HepG2 (cell line): ENCODE results near the gene SLC43A1. TPM values are rescaled to one million over a fixed set of nuclear protein-coding genes. Genes with fewer than 3 reads are reported as not detected.

Source experiments
- ADNP ChIP-seq: sonication (generic); formaldehyde crosslinking; IDR thresholded peaks from 2 replicates; pipeline ENCODE4 v1.4.0; 2020; ENCODE audit warnings: missing genetic modification reagents
- ASH2L ChIP-seq: fragments of 300-600, 200-600 bp; sonication (generic); IDR thresholded peaks from 2 replicates; pipeline ENCODE4 v1.7.0; 2017; ENCODE audit warnings: low read depth, mild to moderate bottlenecking, moderate library complexity, mixed read lengths, low read length; ENCODE audit not compliant: insufficient read length
- ATF1 ChIP-seq: IDR thresholded peaks from 2 replicates; pipeline ENCODE4 v1.6.1; 2016; ENCODE audit warnings: mild to moderate bottlenecking, control low read depth
- ETV5 ChIP-seq: IDR thresholded peaks from 2 replicates; pipeline ENCODE4 v1.6.1; 2018; ENCODE audit warnings: missing biosample characterization, missing genetic modification reagents, inconsistent platforms, borderline replicate concordance
- GATAD1 ChIP-seq: IDR thresholded peaks from 2 replicates; pipeline ENCODE4 v1.6.1; 2016; ENCODE audit warnings: missing genetic modification reagents, missing compliant biosample characterization
- GMEB2 ChIP-seq: IDR thresholded peaks from 2 replicates; pipeline ENCODE4 v1.6.1; 2016; ENCODE audit warnings: missing biosample characterization, missing genetic modification reagents, low read depth
- MAX ChIP-seq: IDR thresholded peaks from 2 replicates; pipeline ENCODE4 v1.6.1; 2012; ENCODE audit warnings: inconsistent platforms
- NBN ChIP-seq: fragments of 450-650 bp; conservative IDR thresholded peaks from 2 replicates; pipeline ENCODE4 v1.6.1; 2017
- RAD51 ChIP-seq: fragments of 450-650 bp; IDR thresholded peaks from 2 replicates; pipeline ENCODE4 v1.6.1; 2016; ENCODE audit warnings: borderline replicate concordance
- RARG ChIP-seq: sonication (generic); formaldehyde crosslinking; IDR thresholded peaks from 2 replicates; pipeline ENCODE4 v1.4.0; 2020; ENCODE audit warnings: low read depth, mild to moderate bottlenecking, missing genetic modification reagents
- SAP130 ChIP-seq: IDR thresholded peaks from 2 replicates; pipeline ENCODE4 v1.6.1; 2016; ENCODE audit warnings: low read depth
- SMAD3 ChIP-seq: sonication (generic); formaldehyde crosslinking; IDR thresholded peaks from 2 replicates; pipeline ENCODE4 v1.4.0; 2020; ENCODE audit warnings: missing genetic modification reagents
- SMARCE1 ChIP-seq: fragments of 450-650 bp; IDR thresholded peaks from 2 replicates; pipeline ENCODE4 v1.6.1; 2017; ENCODE audit warnings: borderline replicate concordance
- TOE1 ChIP-seq: sonication (generic); formaldehyde crosslinking; IDR thresholded peaks from 2 replicates; pipeline ENCODE4 v1.4.0; 2020; ENCODE audit warnings: mild to moderate bottlenecking, missing genetic modification reagents
- U2AF2 ChIP-seq: fragments of 200-400 bp; formaldehyde crosslinking; IDR thresholded peaks from 2 replicates; pipeline ENCODE4 v1.6.1; 2017; ENCODE audit warnings: low read depth, mild to moderate bottlenecking, low read length
- ZFP36L1 ChIP-seq: sonication (generic); formaldehyde crosslinking; IDR thresholded peaks from 2 replicates; pipeline ENCODE4 v1.8.0; 2022; ENCODE audit warnings: mild to moderate bottlenecking, missing genetic modification reagents, moderate library complexity
- ZNF138 ChIP-seq: sonication (generic); formaldehyde crosslinking; IDR thresholded peaks from 2 replicates; pipeline ENCODE4 v1.5.0; 2020; ENCODE audit warnings: mild to moderate bottlenecking, low read depth, missing genetic modification reagents
- ZNF333 ChIP-seq: sonication (generic); formaldehyde crosslinking; IDR thresholded peaks from 2 replicates; pipeline ENCODE4 v1.4.0; 2020; ENCODE audit warnings: mild to moderate bottlenecking, missing genetic modification reagents, borderline replicate concordance
- ZNF572 ChIP-seq: sonication (generic); formaldehyde crosslinking; IDR thresholded peaks from 2 replicates; pipeline ENCODE4 v1.5.1; 2020; ENCODE audit warnings: mild to moderate bottlenecking, missing genetic modification reagents
- ZNF607 ChIP-seq: sonication (generic); formaldehyde crosslinking; IDR thresholded peaks from 2 replicates; pipeline ENCODE4 v1.5.1; 2020; ENCODE audit warnings: missing genetic modification reagents, mild to moderate bottlenecking, borderline replicate concordance
- ZNF674 ChIP-seq: sonication (generic); formaldehyde crosslinking; IDR thresholded peaks from 2 replicates; pipeline ENCODE4 v1.5.0; 2020; ENCODE audit warnings: low read depth, mild to moderate bottlenecking, missing genetic modification reagents
- ZNF768 ChIP-seq: sonication (generic); formaldehyde crosslinking; IDR thresholded peaks from 2 replicates; pipeline ENCODE4 v1.4.0; 2020; ENCODE audit warnings: missing genetic modification reagents
- polyA plus RNA-seq, 8 experiments: library from polyadenylated mRNA; depleted of rRNA in 3 of 8; stranded (reverse) in 7 of 8; unstranded in 1 of 8; fragments of >200 nt; fragmentation: Illumina TruSeq in 4 of 8; extraction: Trizol in 4 of 8; gene quantifications; 2 replicates each; pipeline versions ENCODE4 v1.2.1 to v1.2.3, GENCODE V29; 2011 to 2016; ENCODE audit warnings: low read depth in 4 of 8, missing spikeins in 1 of 8, mixed read lengths in 1 of 8; ENCODE audit not compliant: insufficient read depth in 1 of 8
- total RNA-seq, 5 experiments: library from RNA; depleted of rRNA; stranded (reverse); fragments of >200 nt; fragmentation: Illumina TruSeq; extraction: Trizol; gene quantifications; 2 replicates each; pipeline ENCODE4 v1.2.3, GENCODE V29; 2016; ENCODE audit warnings: low read depth in 1 of 5
- TF ChIP-seq, protein P1 (sequence below): conservative IDR thresholded peaks from 2 replicates; pipeline ENCODE4 v1.6.1; 2018; ENCODE audit warnings: missing genetic modification reagents
- TF ChIP-seq, protein P2 (sequence below): sonication (generic); formaldehyde crosslinking; IDR thresholded peaks from 2 replicates; pipeline ENCODE4 v1.8.1; 2022; ENCODE audit warnings: mild to moderate bottlenecking, missing genetic modification reagents
- TF ChIP-seq, protein P3 (sequence below): sonication (generic); formaldehyde crosslinking; IDR thresholded peaks from 2 replicates; pipeline ENCODE4 v1.8.1; 2023; ENCODE audit warnings: mild to moderate bottlenecking, inconsistent platforms, moderate library complexity, missing genetic modification reagents, borderline replicate concordance

Gene SLC43A1
- total and polyA plus RNA-seq, 2 of the 13 experiments (the other 11 are each of a cell fraction or from before 2014, with no cell fraction given) = 72.3 to 87.6 TPM

- no peak for TF ChIP-seq RARG (CRISPR knock-in tag)
- no peak for TF ChIP-seq ZNF607
- TF ChIP-seq ZNF333 (CRISPR knock-in tag) = no peak
- peak; percentile 62; the same call in 1 of the 2 replicates for TF ChIP-seq ETV5 (CRISPR knock-in tag)
- TF ChIP-seq ZNF674 (CRISPR knock-in tag) = no peak
- TF ChIP-seq GATAD1 (CRISPR knock-in tag) = 0 out of 2 replicates have a peak, but pooled peaks have one; percentile 25
- TF ChIP-seq ASH2L = no peak
- no peak for TF ChIP-seq RAD51
- no peak for TF ChIP-seq SMARCE1
- TF ChIP-seq GMEB2 (CRISPR knock-in tag) = no peak
- TF ChIP-seq, protein P1, sequence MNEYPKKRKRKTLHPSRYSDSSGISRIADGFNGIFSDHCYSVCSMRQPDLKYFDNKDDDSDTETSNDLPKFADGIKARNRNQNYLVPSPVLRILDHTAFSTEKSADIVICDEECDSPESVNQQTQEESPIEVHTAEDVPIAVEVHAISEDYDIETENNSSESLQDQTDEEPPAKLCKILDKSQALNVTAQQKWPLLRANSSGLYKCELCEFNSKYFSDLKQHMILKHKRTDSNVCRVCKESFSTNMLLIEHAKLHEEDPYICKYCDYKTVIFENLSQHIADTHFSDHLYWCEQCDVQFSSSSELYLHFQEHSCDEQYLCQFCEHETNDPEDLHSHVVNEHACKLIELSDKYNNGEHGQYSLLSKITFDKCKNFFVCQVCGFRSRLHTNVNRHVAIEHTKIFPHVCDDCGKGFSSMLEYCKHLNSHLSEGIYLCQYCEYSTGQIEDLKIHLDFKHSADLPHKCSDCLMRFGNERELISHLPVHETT (CRISPR knock-in tag) = no peak
- no peak for TF ChIP-seq ZFP36L1
- no peak; the same call in 1 of the 2 replicates for TF ChIP-seq ATF1 (CRISPR knock-in tag)
- TF ChIP-seq U2AF2 = no peak
- no peak for TF ChIP-seq NBN
- no peak for TF ChIP-seq ZNF138 (CRISPR knock-in tag)
- TF ChIP-seq TOE1 = no peak
- TF ChIP-seq, protein P2, sequence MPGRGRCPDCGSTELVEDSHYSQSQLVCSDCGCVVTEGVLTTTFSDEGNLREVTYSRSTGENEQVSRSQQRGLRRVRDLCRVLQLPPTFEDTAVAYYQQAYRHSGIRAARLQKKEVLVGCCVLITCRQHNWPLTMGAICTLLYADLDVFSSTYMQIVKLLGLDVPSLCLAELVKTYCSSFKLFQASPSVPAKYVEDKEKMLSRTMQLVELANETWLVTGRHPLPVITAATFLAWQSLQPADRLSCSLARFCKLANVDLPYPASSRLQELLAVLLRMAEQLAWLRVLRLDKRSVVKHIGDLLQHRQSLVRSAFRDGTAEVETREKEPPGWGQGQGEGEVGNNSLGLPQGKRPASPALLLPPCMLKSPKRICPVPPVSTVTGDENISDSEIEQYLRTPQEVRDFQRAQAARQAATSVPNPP = no peak
- no peak for TF ChIP-seq ADNP (CRISPR knock-in tag)
- no peak for TF ChIP-seq ZNF572 (CRISPR knock-in tag)
- peak; percentile 83 for TF ChIP-seq SAP130 (CRISPR knock-in tag)
- TF ChIP-seq, protein P3, sequence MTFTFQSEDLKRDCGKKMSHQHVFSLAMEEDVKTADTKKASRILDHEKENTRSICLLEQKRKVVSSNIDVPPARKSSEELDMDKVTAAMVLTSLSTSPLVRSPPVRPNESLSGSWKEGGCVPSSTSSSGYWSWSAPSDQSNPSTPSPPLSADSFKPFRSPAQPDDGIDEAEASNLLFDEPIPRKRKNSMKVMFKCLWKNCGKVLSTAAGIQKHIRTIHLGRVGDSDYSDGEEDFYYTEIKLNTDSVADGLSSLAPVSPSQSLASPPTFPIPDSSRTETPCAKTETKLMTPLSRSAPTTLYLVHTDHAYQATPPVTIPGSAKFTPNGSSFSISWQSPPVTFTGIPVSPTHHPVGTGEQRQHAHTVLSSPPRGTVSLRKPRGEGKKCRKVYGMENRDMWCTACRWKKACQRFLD (CRISPR knock-in tag) = no peak
- TF ChIP-seq MAX = peak; percentile 42; the same call in 1 of the 2 replicates
- TF ChIP-seq SMAD3 (CRISPR knock-in tag) = peak; percentile 85
- TF ChIP-seq ZNF768 (CRISPR knock-in tag) = no peak
These were observed 80.6 kb downstream of the SLC43A1 start (continued) for GRCh38 chr11:57434640-57435546.
